ENCODE data around the gene CTIF. TPM values are rescaled to one million over a fixed set of nuclear protein-coding genes. Genes with fewer than 3 reads are reported as not detected.

CTIF gene
- total RNA-seq, 1 donor from 2014 or later = 137 TPM

DNA sequence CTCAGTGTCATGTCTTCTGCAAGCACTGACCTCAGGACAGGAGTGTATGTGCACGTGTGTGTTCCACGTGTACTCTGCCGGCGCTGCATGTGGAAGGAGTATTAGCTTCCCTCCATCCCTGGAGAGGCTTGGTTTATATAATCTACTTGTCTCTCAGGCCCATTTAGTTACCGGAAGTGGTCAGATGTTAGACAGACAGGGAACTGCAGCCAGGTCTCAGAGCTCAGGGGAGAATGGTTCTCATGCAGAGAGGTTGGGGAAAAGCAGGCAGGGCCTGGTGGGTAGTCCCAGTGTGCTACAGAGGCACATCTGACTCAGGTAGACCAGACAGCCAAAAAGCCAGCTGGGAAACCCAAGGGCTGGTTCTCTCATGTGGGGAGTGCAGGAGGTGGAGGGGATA, 167.9 kb downstream of the CTIF start:
- no peak for DNase-seq
- H3K9me3 Mint-ChIP-seq (ENCODE audit: unreplicated experiment) = peaks cover 8% of the 10 kb centered on the region
- peaks cover 6% of the 10 kb centered on the region for H3K27me3 Mint-ChIP-seq (ENCODE audit: unreplicated experiment)
- no peak overlapping the region for H3K4me3 Mint-ChIP-seq (ENCODE audit: unreplicated experiment)
- peaks cover 3% of the 10 kb centered on the region for H3K4me1 Mint-ChIP-seq (ENCODE audit: low read depth, unreplicated experiment)
- H3K27ac Mint-ChIP-seq (ENCODE audit: unreplicated experiment) = no peak overlapping the region
- H3K36me3 Mint-ChIP-seq (ENCODE audit: unreplicated experiment) = peaks cover 4% of the 10 kb centered on the region
- TF ChIP-seq, protein P1, sequence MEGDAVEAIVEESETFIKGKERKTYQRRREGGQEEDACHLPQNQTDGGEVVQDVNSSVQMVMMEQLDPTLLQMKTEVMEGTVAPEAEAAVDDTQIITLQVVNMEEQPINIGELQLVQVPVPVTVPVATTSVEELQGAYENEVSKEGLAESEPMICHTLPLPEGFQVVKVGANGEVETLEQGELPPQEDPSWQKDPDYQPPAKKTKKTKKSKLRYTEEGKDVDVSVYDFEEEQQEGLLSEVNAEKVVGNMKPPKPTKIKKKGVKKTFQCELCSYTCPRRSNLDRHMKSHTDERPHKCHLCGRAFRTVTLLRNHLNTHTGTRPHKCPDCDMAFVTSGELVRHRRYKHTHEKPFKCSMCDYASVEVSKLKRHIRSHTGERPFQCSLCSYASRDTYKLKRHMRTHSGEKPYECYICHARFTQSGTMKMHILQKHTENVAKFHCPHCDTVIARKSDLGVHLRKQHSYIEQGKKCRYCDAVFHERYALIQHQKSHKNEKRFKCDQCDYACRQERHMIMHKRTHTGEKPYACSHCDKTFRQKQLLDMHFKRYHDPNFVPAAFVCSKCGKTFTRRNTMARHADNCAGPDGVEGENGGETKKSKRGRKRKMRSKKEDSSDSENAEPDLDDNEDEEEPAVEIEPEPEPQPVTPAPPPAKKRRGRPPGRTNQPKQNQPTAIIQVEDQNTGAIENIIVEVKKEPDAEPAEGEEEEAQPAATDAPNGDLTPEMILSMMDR (IDR thresholded peaks at IDR 0.05; ENCODE audit: partially characterized antibody, unreplicated experiment) = no peak

DNA sequence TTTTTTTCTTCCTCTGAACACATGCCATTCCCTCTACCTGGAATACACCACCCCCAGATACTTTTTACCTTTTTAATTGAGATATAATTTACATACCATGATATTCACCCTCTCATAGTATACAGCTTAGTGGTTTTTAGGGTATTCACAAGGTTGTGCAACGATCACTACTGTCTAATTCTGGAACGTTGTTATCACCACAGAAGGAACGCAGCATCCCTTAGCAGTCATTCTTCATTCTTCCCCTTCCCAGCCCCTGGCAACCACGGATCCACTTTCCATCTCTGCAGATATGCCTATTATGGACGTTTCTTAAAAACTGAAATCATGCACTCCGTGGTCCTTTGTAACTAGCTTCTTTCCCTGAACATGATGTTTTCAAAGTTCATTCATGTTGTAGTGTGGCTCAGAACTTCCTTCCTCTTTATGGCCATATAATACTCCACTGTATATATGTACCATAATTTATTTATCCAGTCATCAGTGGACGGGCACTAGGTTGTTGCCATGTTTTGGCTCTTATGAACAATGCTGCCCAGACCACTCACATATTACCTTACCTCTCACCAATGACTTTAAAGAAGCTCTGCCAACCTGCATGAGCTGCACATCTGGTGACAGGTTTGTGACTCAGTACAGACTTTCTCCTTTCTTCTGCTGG, 168.9 kb downstream of the CTIF start:
- Mint-ChIP-seq H3K9me3 (ENCODE audit: unreplicated experiment) (peaks cover 8% of the 10 kb centered on the region), H3K4me1 (ENCODE audit: low read depth, unreplicated experiment) (peaks cover 9% of the 10 kb centered on the region), H3K27ac (ENCODE audit: unreplicated experiment) (peak overlapping the region; percentile 59), H3K27me3 (ENCODE audit: unreplicated experiment) (peaks cover 6% of the 10 kb centered on the region), H3K4me3 (ENCODE audit: unreplicated experiment) (peak overlapping the region; percentile 25), H3K36me3 (ENCODE audit: unreplicated experiment) (peaks cover 4% of the 10 kb centered on the region)
- no peak for DNase-seq
- TF ChIP-seq, protein P1 (IDR thresholded peaks at IDR 0.05; ENCODE audit: partially characterized antibody, unreplicated experiment) = no peak

DNA sequence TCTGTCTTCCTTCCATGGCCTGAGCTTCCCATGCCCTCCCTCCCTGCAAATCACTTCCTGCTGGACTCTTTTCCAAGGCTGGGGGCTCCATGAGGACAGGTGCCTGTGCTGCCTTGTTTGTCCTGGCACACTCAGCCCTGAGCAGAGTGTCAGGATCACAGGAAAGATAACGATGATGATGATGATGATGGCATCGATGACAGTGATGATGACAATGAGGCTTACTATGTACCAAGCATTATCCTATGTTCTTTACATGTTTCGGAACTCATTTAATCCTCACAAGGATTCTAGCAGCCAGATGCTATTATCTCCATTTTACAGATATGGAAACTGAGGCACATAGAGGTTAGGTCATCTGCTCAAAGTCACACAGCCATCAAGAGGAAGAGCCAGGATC, 170.0 kb downstream of the CTIF start:
- no peak for DNase-seq
- no peak overlapping the region for H3K4me3 Mint-ChIP-seq (ENCODE audit: unreplicated experiment)
- H3K36me3 Mint-ChIP-seq (ENCODE audit: unreplicated experiment) = peaks cover 4% of the 10 kb centered on the region
- TF ChIP-seq, protein P1 (IDR thresholded peaks at IDR 0.05; ENCODE audit: partially characterized antibody, unreplicated experiment) = no peak
- peaks cover 5% of the 10 kb centered on the region for H3K27me3 Mint-ChIP-seq (ENCODE audit: unreplicated experiment)
- peaks cover 18% of the 10 kb centered on the region for H3K4me1 Mint-ChIP-seq (ENCODE audit: low read depth, unreplicated experiment)
- no peak overlapping the region for H3K27ac Mint-ChIP-seq (ENCODE audit: unreplicated experiment)
- H3K9me3 Mint-ChIP-seq (ENCODE audit: unreplicated experiment) = peaks cover 6% of the 10 kb centered on the region

DNA sequence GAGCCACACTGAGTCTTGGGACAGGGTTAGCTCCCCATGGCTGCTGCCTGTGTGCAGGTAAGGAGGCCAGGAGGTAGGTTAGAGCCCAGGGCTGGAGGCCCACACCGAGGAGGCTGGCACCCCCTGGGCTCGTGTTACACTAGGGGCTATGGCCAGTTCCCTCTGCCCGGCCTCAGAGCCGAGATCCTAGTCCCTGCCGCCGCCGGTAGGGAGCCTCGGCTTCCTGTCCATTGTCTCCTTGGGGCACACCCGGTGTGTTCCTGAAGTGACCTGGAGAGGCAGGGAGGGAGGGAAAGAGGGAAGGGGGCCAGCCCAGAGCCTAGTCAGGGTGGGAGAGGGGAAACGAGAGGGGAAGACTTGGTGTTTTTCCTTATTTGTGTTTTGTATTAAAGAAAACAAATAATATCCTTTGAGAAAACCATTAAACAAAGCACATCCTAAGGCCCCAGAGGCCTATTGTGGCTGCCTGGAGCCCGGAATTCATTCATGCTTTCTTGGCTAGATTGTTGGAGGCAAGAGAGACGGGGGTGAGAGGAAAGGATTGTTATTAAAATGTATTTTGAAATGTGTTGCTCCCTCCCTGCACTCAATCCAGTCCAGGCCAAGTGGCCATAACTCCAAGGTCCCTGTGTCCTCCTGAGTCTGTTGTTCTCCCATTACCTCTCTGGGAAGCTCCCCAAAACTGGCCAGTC, 170.7 kb downstream of the CTIF start:
- DNase-seq = no peak
- H3K4me1 Mint-ChIP-seq (ENCODE audit: low read depth, unreplicated experiment) = peaks cover 18% of the 10 kb centered on the region
- no peak overlapping the region for H3K27ac Mint-ChIP-seq (ENCODE audit: unreplicated experiment)
- peaks cover 4% of the 10 kb centered on the region for H3K36me3 Mint-ChIP-seq (ENCODE audit: unreplicated experiment)
- TF ChIP-seq, protein P1 (IDR thresholded peaks at IDR 0.05; ENCODE audit: partially characterized antibody, unreplicated experiment) = no peak
- H3K27me3 Mint-ChIP-seq (ENCODE audit: unreplicated experiment) = peaks cover 5% of the 10 kb centered on the region
- H3K9me3 Mint-ChIP-seq (ENCODE audit: unreplicated experiment) = peaks cover 6% of the 10 kb centered on the region
- no peak overlapping the region for H3K4me3 Mint-ChIP-seq (ENCODE audit: unreplicated experiment)
